ENCODE data around the gene NCR3LG1.

The NCR3LG1 gene

GRCh38 chr11:17351510-17352176 lies at the start of gene NCR3LG1:
Gene NCR3LG1 (plus strand): TSS chr11:17351800. CDS start chr11:17351970, 170 bp downstream.
- peak; percentile 65 for DNase-seq

GRCh38 chr11:17313349-17314231 lies 38.0 kb upstream of the NCR3LG1 start:
- no peak for DNase-seq

GRCh38 chr11:17314232-17314547 lies 37.4 kb upstream of the NCR3LG1 start:
- DNase-seq, result no peak

GRCh38 chr11:17314904-17315426 lies 36.6 kb upstream of the NCR3LG1 start:
- DNase-seq, result no peak

GRCh38 chr11:17328871-17329494 lies 22.6 kb upstream of the NCR3LG1 start:
- no peak for DNase-seq

- DNase-seq, result no peak
These were observed 19.9 kb upstream of the NCR3LG1 start for GRCh38 chr11:17331669-17332068.

GRCh38 chr11:17333799-17334586 lies 17.6 kb upstream of the NCR3LG1 start:
- no peak for DNase-seq

- no peak for DNase-seq
These were observed 8.3 kb upstream of the NCR3LG1 start for GRCh38 chr11:17343257-17343656.

- DNase-seq, result peak; percentile 53
These were observed 7.7 kb upstream of the NCR3LG1 start for GRCh38 chr11:17343907-17344306.

GRCh38 chr11:17347676-17348075 lies 3.9 kb upstream of the NCR3LG1 start:
- no peak for DNase-seq

GRCh38 chr11:17350455-17351171 lies 987 bp upstream of the NCR3LG1 start:
- no peak for DNase-seq

GRCh38 chr11:17351172-17351509 lies 459 bp upstream of the NCR3LG1 start:
- DNase-seq, result no peak

GRCh38 chr11:17352950-17353820 lies 1.6 kb downstream of the NCR3LG1 start:
- peak; percentile 54 for DNase-seq

- no peak for DNase-seq
These were observed 2.4 kb downstream of the NCR3LG1 start for GRCh38 chr11:17353821-17354600.

GRCh38 chr11:17354601-17354991 lies 3.0 kb downstream of the NCR3LG1 start:
- peak; percentile 50 for DNase-seq

GRCh38 chr11:17366495-17366894 lies 14.9 kb downstream of the NCR3LG1 start:
- no peak for DNase-seq

GRCh38 chr11:17368551-17368950 lies 17.0 kb downstream of the NCR3LG1 start:
- DNase-seq, result no peak

- no peak for DNase-seq
These were observed 17.5 kb downstream of the NCR3LG1 start for GRCh38 chr11:17369094-17369493.

GRCh38 chr11:17369684-17370243 lies 18.2 kb downstream of the NCR3LG1 start:
- no peak for DNase-seq

- DNase-seq, result no peak
These were observed 20.0 kb downstream of the NCR3LG1 start for GRCh38 chr11:17371614-17372013.
